NCI-H146 treated with DMSO at 0.1 percent for 48 hours (cell line): Measurements from ENCODE around the gene HMCES.

ENCODE experiments used
- DNase-seq: peaks from one replicate; lab custom pipeline; 2025; ENCODE audit not compliant: unreplicated experiment; lab: John Stamatoyannopoulos, UW

Gene HMCES, protein sequence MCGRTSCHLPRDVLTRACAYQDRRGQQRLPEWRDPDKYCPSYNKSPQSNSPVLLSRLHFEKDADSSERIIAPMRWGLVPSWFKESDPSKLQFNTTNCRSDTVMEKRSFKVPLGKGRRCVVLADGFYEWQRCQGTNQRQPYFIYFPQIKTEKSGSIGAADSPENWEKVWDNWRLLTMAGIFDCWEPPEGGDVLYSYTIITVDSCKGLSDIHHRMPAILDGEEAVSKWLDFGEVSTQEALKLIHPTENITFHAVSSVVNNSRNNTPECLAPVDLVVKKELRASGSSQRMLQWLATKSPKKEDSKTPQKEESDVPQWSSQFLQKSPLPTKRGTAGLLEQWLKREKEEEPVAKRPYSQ

DNA sequence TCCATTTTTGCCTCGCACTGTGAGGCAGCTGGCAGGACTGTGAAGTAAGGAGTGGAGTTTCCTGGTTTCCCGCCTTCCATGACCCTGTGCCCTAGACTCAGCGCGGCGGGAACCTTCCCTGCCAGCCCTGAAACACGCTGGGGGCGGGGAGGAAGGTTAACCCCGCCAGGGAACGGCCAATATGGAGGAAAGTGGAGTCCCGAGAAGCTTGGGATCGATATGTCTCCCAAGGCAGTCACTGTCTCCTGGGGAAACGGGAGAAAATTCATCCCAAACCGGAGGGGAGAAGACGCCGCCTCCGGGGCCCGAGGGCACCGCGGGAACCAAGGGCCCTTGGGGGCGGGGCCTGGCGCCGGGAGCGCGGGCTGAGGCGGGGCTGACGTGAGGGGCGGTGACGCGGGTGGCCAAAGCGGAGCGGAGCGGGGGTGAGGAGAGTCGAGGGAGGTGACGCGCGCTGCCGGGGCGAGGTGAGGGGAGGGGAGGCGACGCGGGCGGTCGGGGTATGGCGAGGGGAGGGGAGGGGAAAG is at the start of gene HMCES:
TSS of gene HMCES (plus strand) at position 432 of the 527 bp plus-strand sequence. CDS start 863 bp downstream, outside the sequence.
- DNase-seq, result peak; percentile 94

DNA sequence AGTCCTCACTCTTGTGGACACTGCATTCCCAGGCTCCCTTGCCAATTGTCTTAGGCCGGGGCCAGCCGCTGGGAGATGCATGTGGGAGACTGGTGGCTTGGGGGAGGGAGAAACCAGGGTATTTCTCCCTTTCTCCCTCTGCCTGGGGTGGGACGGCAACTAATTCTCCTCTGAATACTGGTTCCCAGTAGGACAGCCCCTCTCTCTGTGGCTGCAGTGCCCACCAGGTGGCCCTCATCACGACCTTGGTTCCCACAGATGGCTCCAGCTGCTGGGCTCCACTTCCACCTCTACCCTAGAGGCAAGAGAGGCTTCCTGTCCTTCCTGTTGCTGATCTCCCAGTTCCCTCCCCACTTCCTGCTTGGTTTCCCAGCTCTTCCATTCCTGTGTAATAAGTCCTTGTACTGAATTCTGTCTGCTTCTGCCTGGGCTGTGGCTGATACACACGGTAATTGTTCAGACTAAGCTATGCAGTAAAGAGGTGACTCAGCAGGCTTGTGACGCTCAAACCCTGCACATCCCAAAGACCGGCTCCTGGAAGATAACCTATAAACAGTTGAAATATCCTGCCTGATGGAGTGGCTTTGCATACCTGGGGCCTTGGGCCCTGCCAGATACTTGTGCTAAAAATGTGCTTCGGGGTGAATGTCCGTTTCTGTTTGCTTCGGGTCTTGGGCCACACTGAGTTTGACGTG is 49.6 kb upstream of the HMCES start:
- no peak for DNase-seq

DNA sequence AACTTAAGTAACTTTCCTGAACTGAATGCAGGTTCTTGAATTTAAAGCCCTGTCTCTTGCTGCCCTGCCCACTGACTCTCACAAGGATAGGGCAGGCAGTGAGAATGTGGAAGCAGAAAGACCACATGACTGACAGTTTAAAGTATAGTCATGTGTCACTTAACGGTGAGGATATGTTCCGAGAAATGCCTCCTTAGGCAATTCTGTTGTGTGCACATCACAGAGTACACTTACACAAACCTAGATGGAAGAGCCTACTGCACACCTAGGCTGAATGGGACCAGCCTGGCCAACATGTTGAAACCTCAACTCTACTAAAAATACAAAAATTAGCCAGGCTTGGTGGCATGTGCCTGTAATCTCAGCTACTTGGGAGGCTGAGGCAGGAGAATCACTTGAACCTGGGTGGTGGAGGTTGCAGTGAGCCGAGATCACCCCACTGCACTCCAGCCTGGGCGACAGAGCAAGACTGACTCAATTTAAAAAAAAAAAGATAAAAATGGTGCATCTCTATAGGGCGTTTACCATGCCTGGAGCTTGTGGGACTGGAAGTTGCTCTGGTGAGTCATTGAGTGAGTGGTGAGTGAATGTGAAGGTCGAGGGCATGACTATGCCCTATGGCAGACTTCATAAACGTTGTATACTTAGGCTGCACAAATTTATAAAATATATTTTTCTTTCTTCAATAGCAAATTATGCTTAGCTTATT is 48.2 kb upstream of the HMCES start:
- DNase-seq, result no peak

DNA sequence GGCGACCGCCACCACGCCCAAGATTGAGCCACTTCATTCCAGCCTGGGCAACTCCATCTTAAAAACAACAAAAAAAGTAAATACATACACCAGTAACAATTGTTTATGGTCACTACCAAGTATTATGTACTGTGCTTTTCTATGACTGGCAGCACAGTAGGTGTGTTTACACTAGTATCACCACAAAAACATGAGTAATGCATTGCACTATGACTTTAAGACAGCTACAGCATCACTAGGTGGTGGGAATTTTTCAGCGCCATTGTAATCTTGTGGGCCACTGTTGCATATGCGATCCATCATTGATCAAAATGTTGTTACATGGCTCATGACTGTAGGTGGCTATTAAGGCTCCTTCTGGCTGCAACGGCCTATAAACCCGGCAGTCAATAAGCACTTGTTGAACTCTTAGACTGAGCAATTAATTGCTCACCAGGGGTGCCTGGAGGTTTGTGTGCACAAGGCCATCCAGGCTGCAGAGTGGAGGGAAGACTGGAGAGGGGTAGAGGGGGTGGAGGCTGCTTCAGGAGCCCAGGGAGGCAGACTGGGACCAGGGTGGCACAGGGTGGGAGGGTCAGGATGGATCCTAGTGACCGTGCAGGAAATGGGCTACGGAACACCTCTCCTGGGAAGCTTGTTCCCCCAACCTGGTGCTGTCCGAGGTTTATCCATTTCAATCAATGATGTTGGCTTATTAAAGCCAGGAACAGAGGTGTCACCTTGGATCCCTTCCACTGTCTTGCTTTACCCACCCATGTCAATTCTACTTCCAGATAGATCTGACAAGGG is 47.1 kb upstream of the HMCES start:
- DNase-seq, result peak; percentile 92

DNA sequence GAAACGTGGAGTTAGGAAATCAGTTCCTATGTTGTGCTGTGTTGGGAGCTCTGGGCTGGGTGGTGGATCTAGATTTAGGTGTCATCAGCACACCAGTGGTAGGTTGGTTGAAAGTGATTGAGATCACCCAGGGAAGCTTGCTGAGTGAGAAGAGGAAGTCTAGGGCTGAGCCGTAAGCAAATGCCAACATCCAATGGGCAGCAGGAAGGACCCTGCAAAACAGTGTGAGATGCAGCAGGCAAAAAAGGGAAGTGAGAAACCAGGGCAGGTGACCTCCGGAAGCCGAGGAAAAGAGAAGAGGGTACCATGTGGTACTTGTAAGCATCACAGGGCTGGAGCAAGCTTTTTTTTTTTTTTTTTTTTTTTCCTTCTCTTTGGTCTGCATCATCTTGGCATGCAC is 45.1 kb upstream of the HMCES start:
- DNase-seq, result no peak

DNA sequence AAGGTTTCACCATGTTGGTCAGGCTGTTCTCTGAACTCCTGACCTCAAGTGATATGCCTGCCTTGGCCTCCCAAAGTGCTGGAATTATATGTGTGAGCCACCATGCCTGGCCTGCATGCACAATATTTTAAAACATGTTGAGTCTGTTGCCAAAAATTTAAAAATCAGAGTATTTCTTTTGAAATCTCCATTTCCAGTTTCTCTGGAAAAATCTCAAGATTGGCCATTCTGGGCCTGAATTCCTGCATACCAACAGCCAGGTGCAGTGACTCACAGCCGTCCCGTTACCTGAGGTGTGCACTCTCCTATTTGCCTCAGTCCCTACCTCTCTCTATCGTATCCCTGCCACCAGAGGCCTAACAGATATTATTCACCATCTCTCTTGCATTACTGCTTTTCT is 44.2 kb upstream of the HMCES start:
- DNase-seq, result no peak

DNA sequence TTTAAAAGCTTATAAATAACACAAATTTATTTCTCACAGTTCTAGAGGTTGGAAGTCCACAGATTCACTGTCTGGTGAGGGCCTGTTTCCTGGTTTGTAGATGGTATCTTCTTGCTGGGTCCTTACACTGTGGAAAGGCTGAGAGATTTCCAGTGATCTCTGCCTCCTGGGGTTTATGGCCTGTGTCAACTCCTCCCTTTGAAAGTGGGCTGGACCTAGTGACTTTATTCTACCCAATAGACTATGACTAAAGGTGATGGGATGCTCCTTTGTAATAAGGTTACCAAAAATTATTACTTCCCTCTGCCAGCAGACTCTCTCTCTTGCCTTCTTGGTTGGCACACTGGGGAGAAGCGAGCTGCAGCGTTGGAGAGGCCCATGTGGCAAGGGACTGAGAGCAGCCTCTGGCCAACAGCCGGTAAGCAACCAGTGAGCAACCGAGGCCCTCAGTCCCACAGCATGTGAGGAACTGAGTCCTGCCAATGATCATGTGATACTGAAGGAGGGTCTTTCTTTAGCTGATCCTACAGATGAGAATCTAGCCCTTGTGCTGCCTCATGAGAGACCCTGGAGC is 43.2 kb upstream of the HMCES start:
- DNase-seq, result no peak

DNA sequence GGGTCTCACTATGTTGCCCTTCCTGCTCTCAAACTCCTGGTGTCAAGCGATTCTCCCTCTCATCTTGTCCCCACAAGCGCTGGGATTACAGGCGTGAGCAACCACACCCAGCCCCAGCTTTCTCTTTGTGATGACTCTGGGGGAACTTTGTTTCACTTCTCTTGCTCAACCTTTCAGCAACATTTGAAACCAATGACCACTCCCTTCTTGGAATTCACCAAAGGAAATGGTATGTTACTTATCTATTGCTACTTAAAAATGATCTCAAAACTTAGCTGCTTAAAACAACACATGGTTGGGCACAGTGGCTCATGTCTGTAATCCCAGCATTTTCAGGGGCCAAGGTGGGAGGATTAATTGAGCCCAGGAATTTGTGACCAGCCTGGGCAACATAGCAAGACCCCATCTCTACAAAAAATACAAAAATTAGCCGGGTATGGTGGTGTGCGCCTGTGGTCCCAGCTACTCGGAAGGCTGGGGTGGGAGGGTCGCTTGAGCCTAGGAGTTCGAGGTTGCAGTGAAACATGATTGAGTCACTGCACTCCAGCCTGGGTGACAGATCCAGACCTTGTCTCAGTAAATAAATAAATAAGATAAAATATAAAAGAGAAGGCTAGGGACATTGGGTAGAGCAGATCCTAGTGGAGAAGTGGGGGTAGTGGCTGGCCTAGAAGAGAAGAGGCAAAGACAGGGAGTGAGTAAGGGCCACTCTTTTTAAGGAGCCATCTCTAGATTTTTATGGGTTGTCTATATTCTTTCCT is 39.5 kb upstream of the HMCES start:
- DNase-seq, result no peak

DNA sequence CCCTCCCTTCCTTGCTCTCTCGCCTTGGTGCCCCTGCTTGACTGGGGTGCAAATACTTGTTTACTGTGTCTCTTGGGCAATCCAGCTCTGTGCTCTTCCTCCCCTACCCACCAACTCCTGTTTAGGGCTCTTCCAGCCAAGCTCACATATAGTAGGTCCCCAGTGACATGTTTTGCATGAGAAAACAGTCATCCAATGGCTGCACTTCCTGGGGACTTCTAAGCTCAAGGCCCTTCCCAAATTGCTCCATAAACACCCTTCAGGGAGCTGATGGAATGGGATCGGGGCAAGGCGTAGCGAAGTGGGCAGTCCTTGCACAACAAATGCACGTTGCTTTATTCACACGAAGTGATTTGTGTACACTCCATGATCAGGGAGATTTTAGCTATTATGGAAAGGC is 38.7 kb upstream of the HMCES start:
- no peak for DNase-seq

DNA sequence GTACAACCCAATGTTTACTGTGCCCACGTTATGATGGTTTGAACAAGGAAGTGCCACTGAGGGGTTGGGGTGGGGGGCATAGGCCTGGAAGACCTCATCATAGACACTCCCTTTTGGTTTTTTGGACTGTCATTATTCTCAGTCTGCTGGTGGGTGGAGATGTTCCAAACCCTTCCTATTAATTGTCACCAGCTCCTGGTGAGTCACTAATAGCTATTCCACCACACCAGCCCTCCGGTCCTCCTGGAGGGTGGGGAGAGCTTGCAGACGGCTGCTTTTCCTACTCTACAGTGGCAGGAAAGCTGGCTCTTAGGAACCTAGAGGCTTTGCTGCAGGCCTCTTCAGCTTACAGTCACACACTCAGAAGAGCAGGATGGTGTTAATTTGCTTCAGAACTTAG is 38.2 kb upstream of the HMCES start:
- DNase-seq, result no peak

DNA sequence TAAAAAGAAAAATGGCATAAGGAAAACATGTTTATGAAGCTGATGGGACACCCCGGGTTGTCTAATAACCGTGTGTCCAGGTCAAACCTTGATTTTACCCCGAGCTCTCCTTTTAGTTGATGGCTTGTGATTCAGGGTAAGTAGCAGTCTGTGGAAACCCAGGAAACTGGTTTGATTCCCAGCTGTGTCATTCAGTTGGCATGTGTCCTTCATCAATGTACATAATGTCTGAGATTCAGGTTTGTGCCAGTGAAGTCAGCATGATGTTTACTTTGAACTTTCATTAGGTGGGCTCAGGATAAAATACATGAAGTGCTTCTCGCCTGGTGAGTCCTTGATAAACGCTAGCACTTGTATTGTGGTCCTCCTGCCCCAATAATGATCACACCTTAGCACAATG is 33.5 kb upstream of the HMCES start:
- DNase-seq, result no peak

DNA sequence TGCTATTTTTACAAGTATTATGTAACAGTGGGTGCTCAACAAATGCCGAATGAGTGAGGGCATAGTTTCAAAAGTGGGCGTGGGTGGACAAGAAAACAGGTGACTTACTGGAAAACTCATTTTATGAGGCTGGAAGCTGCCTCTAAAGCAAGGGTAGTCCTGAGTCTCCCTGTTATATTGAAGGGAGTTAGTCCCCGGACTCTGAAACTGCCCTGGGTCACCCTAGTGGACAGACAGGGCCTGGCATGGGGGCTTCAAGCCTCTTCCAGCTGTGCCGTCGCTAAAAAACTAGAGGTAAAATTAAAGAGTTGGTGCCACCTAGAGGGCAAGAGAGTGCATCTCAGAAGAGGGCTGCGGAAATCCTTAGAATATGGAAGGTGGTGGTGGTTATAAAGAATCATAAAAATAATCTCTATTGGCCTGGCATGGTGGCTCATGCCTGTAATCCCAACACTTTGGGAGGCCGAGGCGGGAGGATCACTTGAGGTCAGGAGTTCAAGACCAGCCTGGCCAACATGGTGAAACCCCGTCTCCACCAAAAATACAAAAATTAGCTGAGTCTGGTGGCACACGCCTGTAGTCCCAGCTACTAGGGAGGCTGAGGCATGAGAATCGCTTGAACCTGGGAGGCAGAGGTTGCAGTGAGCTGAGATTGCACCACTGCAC is 32.9 kb upstream of the HMCES start:
- peak; percentile 96 for DNase-seq

DNA sequence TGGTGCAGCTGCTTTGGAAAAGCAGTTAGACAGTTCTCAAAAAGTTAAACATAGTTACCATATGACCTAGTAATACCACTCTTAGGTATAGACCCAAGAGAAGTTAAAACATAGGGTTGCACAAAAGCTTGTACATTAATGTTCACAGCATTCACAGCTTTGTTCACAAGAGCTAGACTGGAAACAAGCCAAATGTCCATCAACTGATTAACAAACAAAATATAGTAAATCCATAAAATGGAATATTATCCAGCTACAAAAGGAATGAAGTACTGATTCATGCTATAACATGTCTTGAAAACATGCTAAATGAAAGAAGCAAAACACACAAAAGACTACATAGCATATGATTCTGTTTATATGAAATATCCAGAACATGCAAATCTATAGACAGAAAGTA is 32.0 kb upstream of the HMCES start:
- no peak for DNase-seq

DNA sequence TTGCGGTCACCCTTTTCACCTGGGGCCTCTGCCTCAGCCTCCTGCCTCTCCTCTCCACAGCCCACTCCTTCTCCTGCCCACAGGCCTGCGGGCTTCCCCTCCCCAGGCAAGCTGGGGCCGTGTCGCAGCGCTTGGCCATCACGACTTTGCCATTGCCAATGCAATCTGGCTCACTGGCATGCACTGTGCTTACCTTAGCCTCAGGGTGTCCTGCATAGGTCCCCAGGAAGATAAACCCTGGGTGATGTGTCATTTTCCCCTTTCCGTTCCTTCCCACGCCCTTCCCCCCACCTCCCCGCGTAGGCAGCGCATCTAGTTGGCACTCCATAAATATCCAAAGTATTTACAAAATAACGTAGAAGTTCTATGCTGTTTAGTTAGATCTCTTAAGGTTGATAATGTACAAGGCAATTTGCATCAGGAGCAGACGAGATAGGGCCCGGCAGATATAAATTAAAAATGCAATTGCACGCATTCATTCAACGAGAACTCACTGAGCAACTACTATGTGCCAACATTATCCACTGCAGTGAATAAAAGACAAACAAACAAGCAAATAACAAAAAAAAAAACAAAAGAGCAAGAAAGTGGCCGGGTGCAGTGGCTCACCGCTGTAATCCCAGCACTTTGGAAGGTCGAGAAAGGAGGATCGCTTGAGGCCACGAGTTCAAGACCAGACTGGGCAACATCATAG is 30.2 kb upstream of the HMCES start:
- DNase-seq, result no peak

DNA sequence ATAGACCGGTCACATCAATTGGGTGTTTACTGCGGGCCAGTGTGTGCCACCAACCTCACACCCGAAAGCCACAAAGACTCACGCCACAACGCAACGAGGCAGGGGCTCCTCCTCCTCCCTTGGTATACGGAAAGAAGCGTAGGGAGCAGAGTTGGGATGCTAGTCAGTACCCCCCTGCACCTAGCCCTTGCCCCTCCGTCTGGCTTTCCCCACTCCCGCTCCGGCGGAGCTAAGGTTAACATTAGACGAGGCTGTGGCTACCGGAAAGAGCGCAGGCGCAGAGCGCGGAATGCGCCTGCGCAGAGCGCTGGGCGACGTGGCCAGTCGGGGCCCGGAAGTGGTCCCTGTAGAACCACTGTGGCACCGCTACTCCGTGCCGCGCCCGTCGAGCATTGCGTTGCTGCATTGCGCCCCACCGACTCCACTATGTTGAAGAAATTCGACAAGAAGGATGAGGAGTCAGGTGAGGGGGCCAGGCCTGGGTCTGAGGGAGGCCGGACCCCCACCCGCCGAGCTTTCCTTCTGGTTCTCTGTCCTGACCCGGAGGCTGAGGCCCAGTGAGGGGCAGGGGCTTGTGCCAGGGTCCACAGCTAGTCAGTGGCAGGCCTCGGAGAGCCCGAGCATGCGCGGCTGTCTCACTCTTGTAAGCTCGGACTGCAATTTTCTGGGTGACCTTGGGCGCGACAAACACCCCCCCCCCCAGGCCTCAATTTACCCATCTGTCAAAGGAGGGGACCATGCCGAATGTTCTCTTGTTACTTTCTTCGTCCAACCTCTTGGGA is 29.2 kb upstream of the HMCES start, which contains the start of gene COPG1:
TSS of gene COPG1 (plus strand) at position 323 of the 782 bp plus-strand sequence. CDS start at position 427, 104 bp downstream.
- DNase-seq, result peak; percentile 83

DNA sequence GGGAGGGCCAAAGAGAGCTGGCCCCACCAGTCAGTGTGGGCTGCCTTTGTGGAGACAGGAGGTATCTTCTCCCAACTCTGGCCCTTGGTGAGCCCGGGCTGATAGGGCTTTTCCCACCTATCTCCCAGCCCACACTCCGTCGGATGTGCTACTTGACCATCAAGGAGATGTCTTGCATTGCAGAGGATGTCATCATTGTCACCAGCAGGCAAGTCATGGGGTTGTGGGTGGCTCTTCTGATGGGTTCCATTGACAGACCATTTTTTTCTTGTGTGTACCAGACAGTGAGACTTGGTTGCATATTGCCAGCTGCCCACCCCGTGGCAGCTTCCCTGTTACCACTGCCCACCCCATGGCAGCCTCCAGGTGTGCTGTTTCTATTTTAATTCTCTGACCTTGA is 25.9 kb upstream of the HMCES start:
- no peak for DNase-seq

DNA sequence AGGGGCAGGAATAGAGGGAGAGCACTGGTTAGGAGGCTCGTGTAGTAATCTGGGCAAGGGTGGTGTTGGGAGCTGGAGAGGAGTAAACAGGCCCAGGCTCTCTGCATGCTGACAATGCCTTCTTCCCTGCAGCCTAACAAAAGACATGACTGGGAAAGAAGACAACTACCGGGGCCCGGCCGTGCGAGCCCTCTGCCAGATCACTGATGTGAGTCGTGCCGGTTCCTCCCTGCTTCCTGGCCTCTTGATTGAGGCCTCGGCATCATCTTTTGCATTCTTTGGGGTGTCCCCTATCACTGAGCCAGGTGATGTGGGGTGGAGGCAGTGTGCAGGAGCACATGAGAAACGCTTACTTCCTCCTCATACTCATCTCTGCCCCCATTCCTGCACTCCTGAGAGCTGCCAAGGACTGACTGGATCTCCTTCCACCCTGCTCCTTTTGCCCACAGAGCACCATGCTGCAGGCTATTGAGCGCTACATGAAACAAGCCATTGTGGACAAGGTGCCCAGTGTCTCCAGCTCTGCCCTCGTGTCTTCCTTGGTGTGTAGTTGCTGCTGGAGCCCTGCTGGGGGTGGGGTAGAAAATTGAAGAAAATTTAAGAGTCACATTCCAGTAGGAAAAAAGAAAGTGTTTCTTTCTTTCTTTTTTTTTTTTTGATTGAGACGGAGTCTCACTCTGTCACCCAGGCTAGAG is 24.0 kb upstream of the HMCES start:
- no peak for DNase-seq
